Neural cell (in vitro differentiated cells): Measurements from ENCODE around the gene SPOCK1.

Experiments
- CTCF ChIP-seq: fragments of 450-650 bp; IDR thresholded peaks from 2 replicates; pipeline ENCODE4 v1.5.1; 2014; ENCODE audit warnings: antibody characterized with exemption, mild to moderate bottlenecking, moderate library complexity; ENCODE audit not compliant: poor library complexity, severe bottlenecking
- EZH2 ChIP-seq: fragments of 200-600, 300-800 bp; shearing (Covaris generic), sonication (generic); IDR thresholded peaks from 2 replicates; pipeline ENCODE4 v1.6.1; 2014; ENCODE audit warnings: antibody characterized with exemption, low read length, borderline replicate concordance, mild to moderate bottlenecking; ENCODE audit not compliant: insufficient read depth, poor library complexity, severe bottlenecking
- RAD21 ChIP-seq: fragments of 450-650 bp; conservative IDR thresholded peaks from 2 replicates; pipeline ENCODE4 v1.6.1; 2014; ENCODE audit warnings: antibody characterized with exemption, mild to moderate bottlenecking, moderate library complexity
- SMC3 ChIP-seq: fragments of 450-650 bp; conservative IDR thresholded peaks from 2 replicates; pipeline ENCODE4 v1.6.1; 2014; ENCODE audit warnings: antibody characterized with exemption, mild to moderate bottlenecking, moderate library complexity; ENCODE audit not compliant: poor library complexity

- TF ChIP-seq EZH2 (no peak), CTCF (no peak), SMC3 (no peak), RAD21 (no peak)
Measured at GRCh38 chr5:137488516-137488915, 10.6 kb downstream of the SPOCK1 start.
